Glutamatergic neuron (in vitro differentiated cells): ENCODE results near the gene MS4A18. TPM values are rescaled to one million over a fixed set of nuclear protein-coding genes. Genes with fewer than 3 reads are reported as not detected.
"Not testable (repeated sequence)": the region's sequence is repeated elsewhere in the genome, so short reads cannot be mapped to it uniquely, and the experiment has no call there.

Experiments used
- DNase-seq: peaks from one replicate; pipeline ENCODE4 v3.0.0; 2022
- H3K27ac Mint-ChIP-seq: one replicate; pipeline ENCODE4 v1.8.0; 2020; ENCODE audit warnings: mild to moderate bottlenecking, mixed read lengths, inconsistent platforms; ENCODE audit not compliant: unreplicated experiment
- H3K27me3 Mint-ChIP-seq: one replicate; pipeline ENCODE4 v1.8.0; 2020; ENCODE audit warnings: mild to moderate bottlenecking, moderate library complexity, mixed read lengths, inconsistent platforms; ENCODE audit not compliant: unreplicated experiment
- H3K36me3 Mint-ChIP-seq: one replicate; pipeline ENCODE4 v1.8.0; 2020; ENCODE audit warnings: mild to moderate bottlenecking, mixed read lengths, inconsistent platforms; ENCODE audit not compliant: unreplicated experiment
- H3K4me1 Mint-ChIP-seq: one replicate; pipeline ENCODE4 v1.8.0; 2020; ENCODE audit warnings: mild to moderate bottlenecking, low read depth, mixed read lengths, inconsistent platforms; ENCODE audit not compliant: unreplicated experiment
- H3K4me3 Mint-ChIP-seq: one replicate; pipeline ENCODE4 v1.8.0; 2020; ENCODE audit warnings: mild to moderate bottlenecking, mixed read lengths, inconsistent platforms; ENCODE audit not compliant: unreplicated experiment
- H3K9me3 Mint-ChIP-seq: one replicate; pipeline ENCODE4 v1.8.0; 2020; ENCODE audit warnings: mild to moderate bottlenecking, moderate library complexity, mixed read lengths, inconsistent platforms; ENCODE audit not compliant: unreplicated experiment
- total RNA-seq: library from RNA; stranded (reverse); fragmentation: NEBNext Ultra II Directional; extraction: Animal tissue kit (Norgen Biotek cat#: 25700); gene quantifications from one replicate; pipeline ENCODE4 v1.2.1, GENCODE V29; 2021; ENCODE audit not compliant: unreplicated experiment
- TF ChIP-seq, protein P1 (sequence below): fragments of 200-600 bp; sonication (generic); IDR thresholded peaks from one replicate; pipeline ENCODE4 v1.5.0; 2021; ENCODE audit not compliant: partially characterized antibody, unreplicated experiment

Gene MS4A18
- total RNA-seq, 1 donor from 2014 or later = not detected

DNA sequence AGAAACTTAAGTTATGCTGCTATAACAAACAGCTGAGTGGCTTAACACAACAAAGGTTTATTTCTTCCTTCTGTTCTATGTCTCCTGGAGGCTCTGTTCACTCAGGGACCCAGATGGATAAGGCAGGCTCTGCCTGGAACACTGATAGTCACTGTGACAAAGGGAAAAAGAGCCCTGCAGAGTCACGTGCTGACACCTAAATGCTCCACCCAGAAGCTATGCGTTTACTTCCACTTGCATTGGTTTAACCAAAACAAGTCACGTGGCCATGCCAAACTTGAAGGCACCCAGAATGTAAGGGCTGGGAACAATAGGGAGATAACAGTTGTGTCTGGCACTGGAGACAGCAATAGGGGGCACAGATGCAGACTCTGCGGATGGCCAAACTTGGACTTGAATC, 28.8 kb downstream of the MS4A18 start:
- Mint-ChIP-seq H3K36me3 (no peaks in the 10 kb centered on the region), H3K4me1 (no peaks in the 10 kb centered on the region), H3K9me3 (peaks cover 2% of the 10 kb centered on the region), H3K27ac (no peak overlapping the region), H3K27me3 (peaks cover 6% of the 10 kb centered on the region), H3K4me3 (no peak overlapping the region)
- DNase-seq = no peak
- TF ChIP-seq, protein P1, sequence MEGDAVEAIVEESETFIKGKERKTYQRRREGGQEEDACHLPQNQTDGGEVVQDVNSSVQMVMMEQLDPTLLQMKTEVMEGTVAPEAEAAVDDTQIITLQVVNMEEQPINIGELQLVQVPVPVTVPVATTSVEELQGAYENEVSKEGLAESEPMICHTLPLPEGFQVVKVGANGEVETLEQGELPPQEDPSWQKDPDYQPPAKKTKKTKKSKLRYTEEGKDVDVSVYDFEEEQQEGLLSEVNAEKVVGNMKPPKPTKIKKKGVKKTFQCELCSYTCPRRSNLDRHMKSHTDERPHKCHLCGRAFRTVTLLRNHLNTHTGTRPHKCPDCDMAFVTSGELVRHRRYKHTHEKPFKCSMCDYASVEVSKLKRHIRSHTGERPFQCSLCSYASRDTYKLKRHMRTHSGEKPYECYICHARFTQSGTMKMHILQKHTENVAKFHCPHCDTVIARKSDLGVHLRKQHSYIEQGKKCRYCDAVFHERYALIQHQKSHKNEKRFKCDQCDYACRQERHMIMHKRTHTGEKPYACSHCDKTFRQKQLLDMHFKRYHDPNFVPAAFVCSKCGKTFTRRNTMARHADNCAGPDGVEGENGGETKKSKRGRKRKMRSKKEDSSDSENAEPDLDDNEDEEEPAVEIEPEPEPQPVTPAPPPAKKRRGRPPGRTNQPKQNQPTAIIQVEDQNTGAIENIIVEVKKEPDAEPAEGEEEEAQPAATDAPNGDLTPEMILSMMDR = no peak

DNA sequence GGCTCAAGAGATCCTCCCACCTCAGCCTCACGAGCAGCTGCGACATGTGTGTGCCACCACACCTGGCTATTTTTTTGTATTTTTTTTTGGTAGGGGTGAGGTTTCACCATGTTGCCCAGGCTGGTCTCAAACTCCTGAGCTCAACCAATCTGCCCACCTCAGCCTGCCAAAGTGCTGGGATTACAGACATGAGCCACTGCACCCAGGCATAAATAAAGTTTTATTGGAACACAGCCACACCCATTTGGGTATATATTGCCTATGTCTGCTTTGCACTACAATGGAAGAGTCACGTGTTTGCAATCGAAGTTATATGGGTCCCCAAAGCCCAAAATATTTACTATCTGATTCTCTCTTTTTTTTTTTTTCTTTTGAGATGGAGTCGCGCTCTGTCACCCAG, 30.4 kb downstream of the MS4A18 start:
- no peak for DNase-seq
- H3K4me3 Mint-ChIP-seq = no peak overlapping the region
- H3K27ac Mint-ChIP-seq = no peak overlapping the region
- peaks cover 2% of the 10 kb centered on the region for H3K9me3 Mint-ChIP-seq
- no peaks in the 10 kb centered on the region for H3K4me1 Mint-ChIP-seq
- H3K27me3 Mint-ChIP-seq = peaks cover 6% of the 10 kb centered on the region
- H3K36me3 Mint-ChIP-seq = no peaks in the 10 kb centered on the region
- TF ChIP-seq, protein P1 = no peak

DNA sequence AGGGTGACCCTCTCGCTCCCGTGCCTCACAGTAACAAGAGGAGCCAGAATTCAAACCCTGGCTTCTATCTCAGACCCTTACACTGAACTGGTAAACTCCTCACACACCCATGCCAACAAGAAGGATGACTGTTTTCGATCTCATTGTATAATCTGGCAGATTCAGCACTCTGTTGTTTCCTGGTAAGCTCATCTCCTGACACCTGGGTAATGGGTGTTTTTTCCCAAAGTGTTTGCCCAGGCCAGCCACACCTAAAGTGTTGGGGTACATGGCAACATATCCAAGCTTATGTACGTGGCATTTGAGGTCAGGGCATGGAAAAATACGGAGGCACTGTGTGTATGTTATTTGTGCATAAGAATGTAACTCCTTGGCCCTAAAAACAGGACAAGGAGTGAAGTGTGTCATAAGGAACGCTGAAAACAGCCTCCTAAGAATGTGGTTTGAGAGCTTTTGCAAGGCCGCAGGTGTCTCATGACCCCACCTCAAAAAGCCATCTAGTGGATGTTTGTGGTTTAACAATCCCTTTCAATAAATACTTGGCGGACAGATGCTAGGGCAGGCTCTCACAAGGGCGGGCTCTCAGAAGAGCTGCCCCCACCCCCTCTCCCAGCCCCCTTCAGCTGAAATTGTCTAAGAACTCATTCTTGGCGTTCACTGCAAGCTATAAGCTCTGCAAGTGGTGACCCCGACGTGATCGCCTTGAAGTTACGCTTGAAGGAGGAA, 31.9 kb downstream of the MS4A18 start, which contains the start of gene MS4A15:
Gene MS4A15 (plus strand): TSS at position 561 of the 726 bp plus-strand sequence. CDS start 6,867 bp downstream, outside the sequence.
- H3K27ac Mint-ChIP-seq = no peak within 1 kb of the TSS
- H3K36me3 Mint-ChIP-seq = no peaks in the 10 kb centered on the region
- TF ChIP-seq, protein P1 = peak; percentile 70
- H3K4me1 Mint-ChIP-seq = no peaks in the 10 kb centered on the region
- no peak for DNase-seq
- H3K4me3 Mint-ChIP-seq = no peak within 1 kb of the TSS
- H3K9me3 Mint-ChIP-seq = no peaks in the 10 kb centered on the region
- H3K27me3 Mint-ChIP-seq = peaks cover 4% of the 10 kb centered on the region

DNA sequence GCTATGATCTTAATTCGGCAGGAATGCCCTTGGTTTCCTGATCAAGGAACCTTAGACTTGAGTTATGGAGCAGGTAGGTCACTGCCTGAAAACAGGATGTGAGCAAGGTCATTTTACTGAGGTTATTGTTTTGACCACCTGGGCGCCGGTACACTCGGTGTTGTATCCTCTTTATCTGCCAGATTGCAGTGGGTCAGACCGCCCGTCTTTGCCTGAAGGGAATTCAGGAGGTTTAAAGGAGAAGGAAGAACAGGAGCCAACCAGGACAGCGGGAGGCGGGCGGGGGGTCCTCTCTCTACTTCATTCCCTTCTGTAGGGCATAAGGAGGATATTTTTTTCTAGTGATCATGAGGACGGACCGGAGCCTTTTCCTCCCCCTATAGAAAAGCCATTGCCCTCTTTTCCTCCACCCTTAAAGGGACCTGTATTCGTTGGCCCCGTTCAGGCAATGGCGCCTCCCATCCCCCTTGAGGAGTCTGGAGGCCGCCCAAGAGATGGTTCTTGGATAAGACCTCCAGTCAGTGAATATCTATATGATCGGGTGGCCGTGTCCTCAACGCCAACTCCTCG, 32.8 kb downstream of the MS4A18 start:
- Mint-ChIP-seq H3K9me3 (no peaks in the 10 kb centered on the region), H3K4me1 (no peaks in the 10 kb centered on the region), H3K27me3 (peaks cover 4% of the 10 kb centered on the region), H3K4me3 (no peak overlapping the region), H3K27ac (no peak overlapping the region), H3K36me3 (no peaks in the 10 kb centered on the region)
- TF ChIP-seq, protein P1 = no peak
- DNase-seq = no peak

DNA sequence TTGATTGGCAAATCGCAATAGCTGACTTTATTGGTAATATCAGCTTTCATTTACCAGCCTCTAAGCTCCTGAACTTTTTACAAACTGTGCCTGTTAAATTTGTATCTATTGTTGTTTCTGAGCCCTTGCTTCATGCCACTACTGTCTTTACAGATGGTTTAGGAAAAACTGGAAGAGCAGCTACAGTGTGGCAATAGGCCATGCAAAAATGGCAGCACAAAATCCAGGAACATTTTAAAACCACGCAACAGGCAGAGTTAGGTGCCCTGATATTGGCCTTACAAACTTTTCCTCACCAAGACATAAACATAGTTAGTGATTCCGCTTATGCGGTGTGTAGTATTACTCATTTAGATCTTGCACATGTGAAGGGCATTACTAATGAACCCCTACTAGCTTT, 34.2 kb downstream of the MS4A18 start:
- not testable (repeated sequence) for H3K4me1 Mint-ChIP-seq, H3K36me3 Mint-ChIP-seq, H3K9me3 Mint-ChIP-seq, H3K27me3 Mint-ChIP-seq, H3K4me3 Mint-ChIP-seq, H3K27ac Mint-ChIP-seq, DNase-seq

DNA sequence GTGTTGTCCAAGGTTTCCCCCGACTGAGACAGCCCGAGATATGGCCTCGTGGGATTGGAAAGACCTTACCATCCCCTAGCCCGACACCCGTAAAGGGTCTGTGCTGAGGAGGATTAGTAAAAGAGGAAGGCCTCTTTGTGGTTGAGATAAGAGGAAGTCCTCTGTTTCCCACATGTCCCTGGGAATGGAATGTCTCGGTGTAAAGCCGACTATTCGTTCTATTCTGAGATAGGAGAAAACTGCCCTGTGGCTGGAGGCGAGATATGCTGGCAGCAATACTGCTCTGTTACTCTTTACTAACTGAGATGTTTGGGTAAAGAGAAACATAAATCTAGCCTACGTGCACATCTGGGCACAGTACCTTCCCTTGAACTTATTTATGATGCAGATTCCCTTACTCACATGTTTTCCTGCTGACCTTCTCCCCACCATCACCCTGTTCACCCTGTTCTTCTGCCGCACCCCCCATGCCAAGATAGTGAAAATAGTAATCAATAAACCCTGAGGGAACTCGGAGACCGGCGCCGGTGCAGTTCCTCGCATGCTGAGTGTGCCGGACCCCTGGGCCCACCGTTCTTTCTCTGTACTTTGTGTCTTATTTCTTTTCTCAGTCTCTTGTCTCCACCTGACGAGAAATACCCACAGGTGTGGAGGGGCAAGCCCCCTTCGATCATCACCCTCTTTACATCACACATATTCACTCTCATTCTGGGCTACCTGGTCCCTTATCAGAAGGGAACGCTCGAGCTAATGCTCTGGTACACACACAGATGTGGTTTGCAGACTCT, 35.1 kb downstream of the MS4A18 start:
- not testable (repeated sequence) for H3K4me3 Mint-ChIP-seq, H3K4me1 Mint-ChIP-seq, H3K36me3 Mint-ChIP-seq, H3K27ac Mint-ChIP-seq, H3K27me3 Mint-ChIP-seq, DNase-seq, H3K9me3 Mint-ChIP-seq
